Mesenchymal stem cell (in vitro differentiated cells and primary cell): ENCODE results near the gene XRCC3.
A peak's percentile ranks its signal among the peaks of the same experiment; 100 is the strongest.

Experiments used
- DNase-seq: peaks from one replicate; pipeline ENCODE4 v3.0.0-alpha.2; 2013
- H2AFZ ChIP-seq: one replicate; pipeline ENCODE4 v1.6.1; 2013; ENCODE audit warnings: low read depth, mild to moderate bottlenecking, control low read depth, inconsistent platforms, low read length, moderate library complexity
- H2AK5ac ChIP-seq: 2 replicates; pipeline ENCODE4 v1.6.1; 2013; ENCODE audit warnings: low read length, moderate library complexity, mild to moderate bottlenecking, inconsistent platforms; ENCODE audit not compliant: severe bottlenecking
- H2BK120ac ChIP-seq: one replicate; pipeline ENCODE4 v1.6.1; 2013; ENCODE audit warnings: low read depth, mild to moderate bottlenecking, inconsistent platforms, low read length, moderate library complexity
- H2BK12ac ChIP-seq, 2 experiments: one replicate each; pipeline ENCODE4 v1.6.1; 2013; ENCODE audit warnings: inconsistent platforms in 2 of 2, low read length in 2 of 2, mild to moderate bottlenecking in 2 of 2, moderate library complexity in 2 of 2, control low read depth in 1 of 2
- H2BK15ac ChIP-seq: one replicate; pipeline ENCODE4 v1.6.1; 2013; ENCODE audit warnings: mild to moderate bottlenecking, low read depth, inconsistent platforms; ENCODE audit not compliant: poor library complexity, severe bottlenecking
- H2BK5ac ChIP-seq: 2 replicates; pipeline ENCODE4 v1.6.1; 2013; ENCODE audit warnings: low read depth, mild to moderate bottlenecking, low read length, control low read depth, inconsistent platforms; ENCODE audit not compliant: poor library complexity, severe bottlenecking
- H3K14ac ChIP-seq, 2 experiments: one replicate each; pipeline ENCODE4 v1.6.1; 2013; ENCODE audit warnings: inconsistent platforms in 2 of 2, low read length in 2 of 2, control low read depth in 1 of 2, mild to moderate bottlenecking in 1 of 2, moderate library complexity in 1 of 2
- H3K18ac ChIP-seq, 2 experiments: one replicate each; pipeline ENCODE4 v1.6.1; 2013; ENCODE audit warnings: inconsistent platforms in 2 of 2, low read length in 2 of 2, control low read depth in 1 of 2, low read depth in 1 of 2, mild to moderate bottlenecking in 1 of 2
- H3K23ac ChIP-seq, 2 experiments: one replicate each; pipeline ENCODE4 v1.6.1; 2013; ENCODE audit warnings: inconsistent platforms in 2 of 2, low read length in 2 of 2, mild to moderate bottlenecking in 2 of 2, moderate library complexity in 2 of 2, control low read depth in 1 of 2
- H3K27ac ChIP-seq: 2 replicates; pipeline ENCODE4 v1.5.1; 2013; ENCODE audit warnings: mild to moderate bottlenecking, moderate library complexity, low read length, control low read depth, inconsistent platforms; ENCODE audit not compliant: poor library complexity, severe bottlenecking
- H3K27me3 ChIP-seq, 2 experiments: 2 replicates each; pipeline versions ENCODE4 v1.6.1 to v1.7.0; 2013; ENCODE audit warnings: low read length in 2 of 2, mild to moderate bottlenecking in 2 of 2, moderate library complexity in 2 of 2, control low read depth in 1 of 2, inconsistent platforms in 1 of 2; ENCODE audit not compliant: control insufficient read depth in 1 of 2, insufficient read depth in 1 of 2
- H3K36me3 ChIP-seq, 2 experiments: 2 replicates each; pipeline versions ENCODE4 v1.6.1 to v1.7.0; 2013; ENCODE audit warnings: low read length in 2 of 2, control low read depth in 1 of 2, inconsistent platforms in 1 of 2, low read depth in 1 of 2, mild to moderate bottlenecking in 1 of 2; ENCODE audit not compliant: insufficient read depth in 2 of 2, control insufficient read depth in 1 of 2
- H3K4ac ChIP-seq, 2 experiments: one replicate each; pipeline ENCODE4 v1.6.1; 2013; ENCODE audit warnings: inconsistent platforms in 2 of 2, low read length in 2 of 2, mild to moderate bottlenecking in 2 of 2, moderate library complexity in 2 of 2, control low read depth in 1 of 2, low read depth in 1 of 2
- H3K4me1 ChIP-seq: 2 replicates; pipeline ENCODE4 v1.6.1; 2013; ENCODE audit warnings: low read depth, low read length, control low read depth; ENCODE audit not compliant: control insufficient read depth, insufficient read depth
- H3K4me2 ChIP-seq: 2 replicates; pipeline ENCODE4 v1.6.1; 2013; ENCODE audit warnings: low read length, mild to moderate bottlenecking, inconsistent platforms; ENCODE audit not compliant: poor library complexity, severe bottlenecking
- H3K4me3 ChIP-seq, 2 experiments: 2 replicates each; pipeline versions ENCODE4 v1.5.1 to v1.7.0; 2013; ENCODE audit warnings: low read length in 2 of 2, mild to moderate bottlenecking in 2 of 2, control low read depth in 1 of 2, low read depth in 1 of 2; ENCODE audit not compliant: insufficient read depth in 1 of 2
- H3K79me1 ChIP-seq: replicated peaks from 2 replicates; pipeline ENCODE4 v1.6.1; 2013; ENCODE audit warnings: mild to moderate bottlenecking, control low read depth, low read length, inconsistent platforms; ENCODE audit not compliant: poor library complexity, severe bottlenecking
- H3K9ac ChIP-seq: 2 replicates; pipeline ENCODE4 v1.7.0; 2013; ENCODE audit warnings: mild to moderate bottlenecking, low read length, moderate library complexity
- H3K9me3 ChIP-seq: 2 replicates; pipeline ENCODE4 v1.7.0; 2013; ENCODE audit warnings: mild to moderate bottlenecking, low read length; ENCODE audit not compliant: control insufficient read depth
- H4K8ac ChIP-seq: one replicate; pipeline ENCODE4 v1.6.1; 2013; ENCODE audit warnings: inconsistent platforms, mild to moderate bottlenecking, low read length, moderate library complexity
- H4K91ac ChIP-seq: one replicate; pipeline ENCODE4 v1.6.1; 2013; ENCODE audit warnings: mild to moderate bottlenecking, low read length, inconsistent platforms
- WGBS: methylation state at CpG from one replicate; pipeline ENCODE4 v1.1.7; 2013; ENCODE audit warnings: mixed read lengths; 5-methylcytosine and 5-hydroxymethylcytosine counted together

The XRCC3 gene

GRCh38 chr14:103675957-103676356 lies 39.3 kb downstream of the XRCC3 start:
- Histone ChIP-seq H2AK5ac (no peak overlapping the region), H3K9ac (no peak overlapping the region), H3K18ac (no peak overlapping the region), H3K4me1 (no peaks in the 10 kb centered on the region), H3K79me1 (peaks cover 24% of the 10 kb centered on the region), H3K14ac (no peak overlapping the region), H3K27me3 (no peaks in the 10 kb centered on the region), H2BK120ac (no peak overlapping the region), H4K91ac (no peak overlapping the region), H3K27ac (no peak overlapping the region), H4K8ac (no peak overlapping the region), H3K36me3 (peaks cover 57 to 99% of the 10 kb centered on the region in 2 experiments), H3K4me2 (no peak overlapping the region), H3K23ac (no peak overlapping the region), H3K4ac (no peak overlapping the region), H2BK5ac (no peak overlapping the region), H2BK12ac (no peak overlapping the region), H3K9me3 (no peaks in the 10 kb centered on the region), H2BK15ac (no peak overlapping the region), H3K4me3 (no peak overlapping the region), H2AFZ (no peak overlapping the region)
- DNase-seq: no peak
- WGBS: 97% methylated on average over 8 of the region's 8 CpGs

GRCh38 chr14:103671911-103672310 lies 43.3 kb downstream of the XRCC3 start:
- WGBS: 87% methylated on average over 4 of the region's 4 CpGs

GRCh38 chr14:103669370-103669769 lies 45.9 kb downstream of the XRCC3 start:
- H3K23ac ChIP-seq: no peak overlapping the region
- no peak overlapping the region for H3K18ac ChIP-seq
- no peak overlapping the region for H3K4me3 ChIP-seq
- H2AK5ac ChIP-seq: no peak overlapping the region
- H3K27ac ChIP-seq: no peak overlapping the region
- no peak overlapping the region for H2BK120ac ChIP-seq
- no peak overlapping the region for H2AFZ ChIP-seq
- 100% methylated on average over 2 of the region's 2 CpGs for WGBS
- H3K4me1 ChIP-seq: no peaks in the 10 kb centered on the region
- H2BK15ac ChIP-seq: no peak overlapping the region
- H3K9me3 ChIP-seq: no peaks in the 10 kb centered on the region
- no peak overlapping the region for H2BK12ac ChIP-seq
- DNase-seq: no peak
- H3K9ac ChIP-seq: no peak overlapping the region
- H3K27me3 ChIP-seq: no peaks in the 10 kb centered on the region
- H4K8ac ChIP-seq: no peak overlapping the region
- no peak overlapping the region for H3K4me2 ChIP-seq
- no peak overlapping the region for H4K91ac ChIP-seq
- H3K4ac ChIP-seq: no peak overlapping the region
- peaks cover 24% of the 10 kb centered on the region for H3K79me1 ChIP-seq
- no peak overlapping the region for H2BK5ac ChIP-seq
- H3K36me3 ChIP-seq: peaks cover 47 to 81% of the 10 kb centered on the region in 2 experiments
- H3K14ac ChIP-seq: no peak overlapping the region

More at GRCh38 chr14:103671911-103672310, 43.3 kb downstream of the XRCC3 start:
- Histone ChIP-seq H3K4me1 (no peaks in the 10 kb centered on the region), H3K36me3 (peaks cover 48 to 91% of the 10 kb centered on the region in 2 experiments), H3K79me1 (peaks cover 32% of the 10 kb centered on the region), H3K4me2 (no peak overlapping the region), H3K18ac (no peak overlapping the region), H3K9ac (no peak overlapping the region), H2BK120ac (no peak overlapping the region), H4K91ac (no peak overlapping the region), H2AFZ (no peak overlapping the region), H4K8ac (no peak overlapping the region), H3K14ac (no peak overlapping the region), H2BK15ac (no peak overlapping the region), H2BK12ac (no peak overlapping the region), H2BK5ac (no peak overlapping the region), H3K23ac (no peak overlapping the region), H3K4ac (no peak overlapping the region), H3K9me3 (no peaks in the 10 kb centered on the region), H3K27me3 (no peaks in the 10 kb centered on the region), H3K4me3 (no peak overlapping the region), H2AK5ac (no peak overlapping the region), H3K27ac (no peak overlapping the region)
- DNase-seq: no peak

- 98% methylated on average over 3 of the region's 3 CpGs for WGBS
These were observed 47.1 kb downstream of the XRCC3 start for GRCh38 chr14:103668117-103668516.

More at GRCh38 chr14:103668117-103668516, 47.1 kb downstream of the XRCC3 start:
- no peaks in the 10 kb centered on the region for H3K27me3 ChIP-seq
- peaks cover 6% of the 10 kb centered on the region for H3K4me1 ChIP-seq
- H2BK15ac ChIP-seq: no peak overlapping the region
- H2BK120ac ChIP-seq: no peak overlapping the region
- no peak overlapping the region for H2BK5ac ChIP-seq
- no peak for DNase-seq
- H3K36me3 ChIP-seq: peaks cover 47 to 80% of the 10 kb centered on the region in 2 experiments
- H2AFZ ChIP-seq: no peak overlapping the region
- H3K23ac ChIP-seq: no peak overlapping the region
- peaks cover 22% of the 10 kb centered on the region for H3K79me1 ChIP-seq
- no peak overlapping the region for H3K18ac ChIP-seq
- no peak overlapping the region for H3K4me2 ChIP-seq
- peak overlapping the region in 1 of 2 experiments; percentile 19 for H2BK12ac ChIP-seq
- no peak overlapping the region for H3K14ac ChIP-seq
- no peak overlapping the region for H3K9ac ChIP-seq
- H3K27ac ChIP-seq: no peak overlapping the region
- no peaks in the 10 kb centered on the region for H3K9me3 ChIP-seq
- no peak overlapping the region for H4K91ac ChIP-seq
- no peak overlapping the region for H3K4me3 ChIP-seq
- H4K8ac ChIP-seq: no peak overlapping the region
- peak overlapping the region; percentile 22 for H2AK5ac ChIP-seq
- H3K4ac ChIP-seq: no peak overlapping the region
